Measurements from ENCODE around the gene RAB3B.
A peak's percentile ranks its signal among the peaks of the same experiment; 100 is the strongest.
"Not testable (repeated sequence)": the region's sequence is repeated elsewhere in the genome, so short reads cannot be mapped to it uniquely, and the experiment has no call there.

The RAB3B gene

GRCh38 chr1:51875836-51876235, 114.7 kb downstream of the RAB3B start:
- Mint-ChIP-seq H3K36me3 (ENCODE audit: low read depth) (peaks cover 27% of the 10 kb centered on the region), H3K9me3 (no peaks in the 10 kb centered on the region), H3K4me1 (peaks cover 6% of the 10 kb centered on the region), H3K4me3 (peak overlapping the region; percentile 51), H3K27me3 (ENCODE audit: low read depth, poor library complexity) (peaks cover 9% of the 10 kb centered on the region), H3K27ac (no peak overlapping the region)
- no peak for TF ChIP-seq CTCF (IDR thresholded peaks at IDR 0.05)
- DNase-seq: no peak

- H3K36me3 Mint-ChIP-seq (ENCODE audit: low read depth): peaks cover 27% of the 10 kb centered on the region
- peak overlapping the region; percentile 33 for H3K27ac Mint-ChIP-seq
- no peak for TF ChIP-seq CTCF (IDR thresholded peaks at IDR 0.05)
- H3K9me3 Mint-ChIP-seq: no peaks in the 10 kb centered on the region
- peak overlapping the region; percentile 51 for H3K4me3 Mint-ChIP-seq
- DNase-seq: no peak
- peaks cover 6% of the 10 kb centered on the region for H3K4me1 Mint-ChIP-seq
- peaks cover 5% of the 10 kb centered on the region for H3K27me3 Mint-ChIP-seq (ENCODE audit: low read depth, poor library complexity)
These were observed 115.2 kb downstream of the RAB3B start for GRCh38 chr1:51875291-51875772.

- not testable (repeated sequence) for H3K9me3 Mint-ChIP-seq
- peaks cover 27% of the 10 kb centered on the region for H3K36me3 Mint-ChIP-seq (ENCODE audit: low read depth)
These were observed 117.2 kb downstream of the RAB3B start for GRCh38 chr1:51873270-51873669.

GRCh38 chr1:51871351-51871975, 119.0 kb downstream of the RAB3B start:
- Mint-ChIP-seq H3K4me3 (no peak overlapping the region), H3K27ac (peak overlapping the region; percentile 24), H3K27me3 (ENCODE audit: low read depth, poor library complexity) (peaks cover 2% of the 10 kb centered on the region), H3K36me3 (ENCODE audit: low read depth) (peaks cover 24% of the 10 kb centered on the region), H3K4me1 (peaks cover 6% of the 10 kb centered on the region), H3K9me3 (no peaks in the 10 kb centered on the region)
- no peak for DNase-seq
- no peak for TF ChIP-seq CTCF (IDR thresholded peaks at IDR 0.05)

More at GRCh38 chr1:51873270-51873669, 117.2 kb downstream of the RAB3B start:
- not testable (repeated sequence) for H3K27me3 Mint-ChIP-seq (ENCODE audit: low read depth, poor library complexity); DNase-seq; H3K27ac Mint-ChIP-seq; H3K4me3 Mint-ChIP-seq; H3K4me1 Mint-ChIP-seq

GRCh38 chr1:51870603-51871350, 119.7 kb downstream of the RAB3B start:
- Mint-ChIP-seq H3K9me3 (no peaks in the 10 kb centered on the region), H3K4me3 (no peak overlapping the region), H3K36me3 (ENCODE audit: low read depth) (peaks cover 21% of the 10 kb centered on the region), H3K27me3 (ENCODE audit: low read depth, poor library complexity) (peaks cover 2% of the 10 kb centered on the region), H3K27ac (peak overlapping the region; percentile 24), H3K4me1 (peaks cover 6% of the 10 kb centered on the region)
- no peak for TF ChIP-seq CTCF (IDR thresholded peaks at IDR 0.05)
- no peak for DNase-seq

- no peak for DNase-seq
- Mint-ChIP-seq H3K4me3 (no peak overlapping the region), H3K36me3 (ENCODE audit: low read depth) (no peaks in the 10 kb centered on the region), H3K4me1 (peaks cover 6% of the 10 kb centered on the region), H3K27me3 (ENCODE audit: low read depth, poor library complexity) (peaks cover 2% of the 10 kb centered on the region), H3K9me3 (no peaks in the 10 kb centered on the region), H3K27ac (no peak overlapping the region)
- no peak for TF ChIP-seq CTCF (IDR thresholded peaks at IDR 0.05)
These were observed 122.8 kb downstream of the RAB3B start for GRCh38 chr1:51867479-51868232.
